Activated naive CD4-positive, alpha-beta T cell treated with anti-CD3 and anti-CD28 coated beads, Interleukin-2, amount 10 ng/mL, durations not matched to agents 7 days and 5 days (primary cell): ENCODE results near the gene CCM2.

Source experiments
- CTCF ChIA-PET: fragments of 350-600 bp; sonication (Branson Sonifier 250); formaldehyde crosslinking; loops from one replicate; lab custom pipeline; 2021; ENCODE audit warnings: antibody characterized with exemption; lab: Charles Lee
- DNase-seq: peaks from one replicate; pipeline ENCODE4 v3.0.0-alpha.2; 2020
- H3K27ac Mint-ChIP-seq: one replicate; pipeline ENCODE4 v1.8.0; 2021; ENCODE audit warnings: mild to moderate bottlenecking, moderate library complexity, mixed read lengths
- H3K27me3 Mint-ChIP-seq: one replicate; pipeline ENCODE4 v1.8.0; 2021; ENCODE audit warnings: mild to moderate bottlenecking, mixed read lengths
- H3K36me3 Mint-ChIP-seq: one replicate; pipeline ENCODE4 v1.8.0; 2021; ENCODE audit warnings: mixed read lengths
- H3K4me1 Mint-ChIP-seq: one replicate; pipeline ENCODE4 v1.8.0; 2021; ENCODE audit warnings: mixed read lengths
- H3K4me3 Mint-ChIP-seq: one replicate; pipeline ENCODE4 v1.8.0; 2021; ENCODE audit warnings: mild to moderate bottlenecking, moderate library complexity, mixed read lengths
- H3K9me3 Mint-ChIP-seq: one replicate; pipeline ENCODE4 v1.8.0; 2021; ENCODE audit warnings: mixed read lengths

Gene CCM2

GRCh38 chr7:45119550-45119949 is 119.5 kb downstream of the CCM2 start:
- H3K9me3 Mint-ChIP-seq = no peaks in the 10 kb centered on the region
- no peaks in the 10 kb centered on the region for H3K36me3 Mint-ChIP-seq
- peaks cover 25% of the 10 kb centered on the region for H3K27me3 Mint-ChIP-seq
- CTCF ChIA-PET = no interaction called here
- H3K4me3 Mint-ChIP-seq = no peak overlapping the region
- H3K4me1 Mint-ChIP-seq = peaks cover 46% of the 10 kb centered on the region
- DNase-seq = no peak
- H3K27ac Mint-ChIP-seq = no peak overlapping the region

- H3K4me1 Mint-ChIP-seq = peaks cover 43% of the 10 kb centered on the region
- H3K27me3 Mint-ChIP-seq = no peaks in the 10 kb centered on the region
- peak; percentile 52 for DNase-seq
- H3K27ac Mint-ChIP-seq = peak overlapping the region; percentile 89
- no peaks in the 10 kb centered on the region for H3K9me3 Mint-ChIP-seq
- CTCF ChIA-PET = interaction anchor here (1.1 to 2.0 kb wide), 3 partner anchors 13 to 241 kb away, joined by 3 to 9 read pairs (median 4); no protein-coding TSS in a partner anchor
- H3K4me3 Mint-ChIP-seq = peak overlapping the region; percentile 18
- no peaks in the 10 kb centered on the region for H3K36me3 Mint-ChIP-seq
These were observed 123.2 kb downstream of the CCM2 start for GRCh38 chr7:45122975-45123860.

GRCh38 chr7:45123913-45124710 is 124.1 kb downstream of the CCM2 start:
- no peaks in the 10 kb centered on the region for H3K27me3 Mint-ChIP-seq
- peak overlapping the region; percentile 89 for H3K27ac Mint-ChIP-seq
- H3K4me1 Mint-ChIP-seq = peaks cover 36% of the 10 kb centered on the region
- no peak for DNase-seq
- H3K9me3 Mint-ChIP-seq = no peaks in the 10 kb centered on the region
- CTCF ChIA-PET = interaction anchor here (1.2 to 2.0 kb wide), 2 partner anchors 12 to 150 kb away, joined by 4 to 9 read pairs; no protein-coding TSS in a partner anchor
- H3K36me3 Mint-ChIP-seq = no peaks in the 10 kb centered on the region
- H3K4me3 Mint-ChIP-seq = no peak overlapping the region

GRCh38 chr7:45125193-45125904 is 125.3 kb downstream of the CCM2 start:
- H3K27me3 Mint-ChIP-seq = peaks cover 6% of the 10 kb centered on the region
- CTCF ChIA-PET = no interaction called here
- peaks cover 30% of the 10 kb centered on the region for H3K4me1 Mint-ChIP-seq
- H3K9me3 Mint-ChIP-seq = no peaks in the 10 kb centered on the region
- no peaks in the 10 kb centered on the region for H3K36me3 Mint-ChIP-seq
- H3K4me3 Mint-ChIP-seq = no peak overlapping the region
- DNase-seq = no peak
- H3K27ac Mint-ChIP-seq = no peak overlapping the region
